GM23338 (cell line): ENCODE data around the gene CDC42BPG. TPM values are rescaled to one million over a fixed set of nuclear protein-coding genes. Genes with fewer than 3 reads are reported as not detected.

Source experiments
- ATAC-seq: fragments of 200-7000 bp; cut with Tn5 transposase; 3 replicates; pipeline ENCODE4 v1.9.1; 2020
- DNase-seq: peaks from one replicate; pipeline ENCODE4 v3.0.0-alpha.2; 2015; ENCODE audit warnings: low spot score
- H2AFZ ChIP-seq: fragments of 200-600 bp; sonication (generic); 2 replicates; pipeline ENCODE4 v1.8.0; 2016; ENCODE audit warnings: antibody characterized with exemption, mild to moderate bottlenecking, moderate library complexity
- H3F3A ChIP-seq: fragments of 200-600 bp; sonication (generic); replicated peaks from 2 replicates; pipeline ENCODE4 v1.8.0; 2017; ENCODE audit warnings: antibody characterized with exemption, mixed run types, low read depth
- H3K27ac ChIP-seq: fragments of 200-600 bp; sonication (generic); 2 replicates; pipeline ENCODE4 v1.6.1; 2016; ENCODE audit warnings: low read depth
- H3K27me3 ChIP-seq: fragments of 200-600 bp; sonication (generic); 2 replicates; pipeline ENCODE4 v1.8.0; 2016; ENCODE audit warnings: mild to moderate bottlenecking, mixed run types, moderate library complexity; ENCODE audit not compliant: insufficient read depth
- H3K36me3 ChIP-seq: fragments of 200-600 bp; sonication (generic); 2 replicates; pipeline ENCODE4 v1.8.0; 2016; ENCODE audit warnings: mild to moderate bottlenecking; ENCODE audit not compliant: insufficient read depth
- H3K4me1 ChIP-seq: fragments of 200-600 bp; sonication (generic); 2 replicates; pipeline ENCODE4 v1.8.0; 2016; ENCODE audit warnings: mild to moderate bottlenecking, moderate library complexity; ENCODE audit not compliant: insufficient read depth
- H3K4me2 ChIP-seq: fragments of 200-600 bp; sonication (generic); 2 replicates; pipeline ENCODE4 v1.7.1; 2017; ENCODE audit warnings: mixed run types
- H3K4me3 ChIP-seq: fragments of 200-600 bp; sonication (generic); 2 replicates; pipeline ENCODE4 v1.6.1; 2016; ENCODE audit warnings: mixed run types
- H3K79me2 ChIP-seq: fragments of 200-600 bp; sonication (generic); replicated peaks from 2 replicates; pipeline ENCODE4 v1.8.0; 2017; ENCODE audit warnings: mild to moderate bottlenecking; ENCODE audit not compliant: insufficient read depth
- H3K9me2 ChIP-seq: fragments of 200-600 bp; sonication (generic); 2 replicates; pipeline ENCODE4 v1.8.0; 2017; ENCODE audit not compliant: insufficient read depth
- H4K20me1 ChIP-seq: fragments of 200-600 bp; sonication (generic); replicated peaks from 2 replicates; pipeline ENCODE4 v1.8.0; 2017; ENCODE audit warnings: mild to moderate bottlenecking; ENCODE audit not compliant: insufficient read depth
- H3K27ac Mint-ChIP-seq: 2 replicates; pipeline ENCODE4 v1.8.0; 2020; ENCODE audit warnings: inconsistent platforms, mild to moderate bottlenecking, moderate library complexity, mixed read lengths
- H3K27me3 Mint-ChIP-seq: 3 replicates; pipeline ENCODE4 v1.8.0; 2022; ENCODE audit warnings: low read depth, mild to moderate bottlenecking, moderate library complexity, mixed read lengths, inconsistent platforms; ENCODE audit not compliant: insufficient read depth, poor library complexity
- H3K36me3 Mint-ChIP-seq: 3 replicates; pipeline ENCODE4 v1.8.0; 2021; ENCODE audit warnings: low read depth, mild to moderate bottlenecking, inconsistent platforms, moderate library complexity, mixed read lengths
- H3K4me1 Mint-ChIP-seq: 3 replicates; pipeline ENCODE4 v1.8.0; 2020; ENCODE audit warnings: mild to moderate bottlenecking, inconsistent platforms, mixed read lengths
- H3K4me3 Mint-ChIP-seq: 3 replicates; pipeline ENCODE4 v1.8.0; 2021; ENCODE audit warnings: moderate library complexity, mild to moderate bottlenecking, inconsistent platforms, mixed read lengths
- H3K9me3 Mint-ChIP-seq: 3 replicates; pipeline ENCODE4 v1.8.0; 2020; ENCODE audit warnings: moderate library complexity, mild to moderate bottlenecking, inconsistent platforms, mixed read lengths
- CTCF ChIP-seq, 2 experiments: fragments of 200-600 bp in 1 of 2; sonication (generic) in 1 of 2; conservative IDR thresholded peaks; 2 replicates each; pipeline versions ENCODE4 v1.5.1 to v1.6.1; 2016 to 2017; ENCODE audit warnings: antibody characterized with exemption in 2 of 2, low read depth in 2 of 2, mild to moderate bottlenecking in 2 of 2, moderate library complexity in 1 of 2
- ETS1 ChIP-seq: IDR thresholded peaks from 2 replicates; pipeline ENCODE4 v1.6.1; 2016; ENCODE audit warnings: antibody characterized with exemption
- EZH2 ChIP-seq: fragments of 200-600 bp; sonication (generic); IDR thresholded peaks from one replicate; pipeline ENCODE4 v1.8.0; 2017; ENCODE audit warnings: antibody characterized with exemption, mild to moderate bottlenecking, low read depth; ENCODE audit not compliant: unreplicated experiment
- EZH2phosphoT487 ChIP-seq: fragments of 200-600 bp; sonication (generic); IDR thresholded peaks from one replicate; pipeline ENCODE4 v1.8.1; 2018; ENCODE audit warnings: antibody characterized with exemption; ENCODE audit not compliant: unreplicated experiment
- JUNB ChIP-seq: IDR thresholded peaks from one replicate; pipeline ENCODE4 v1.6.1; 2016; ENCODE audit warnings: antibody characterized with exemption; ENCODE audit not compliant: unreplicated experiment
- NANOG ChIP-seq: IDR thresholded peaks from 2 replicates; pipeline ENCODE4 v1.6.1; 2016; ENCODE audit warnings: antibody characterized with exemption, borderline replicate concordance
- POLR2AphosphoS5 ChIP-seq: IDR thresholded peaks from 2 replicates; pipeline ENCODE4 v1.6.1; 2016; ENCODE audit warnings: antibody characterized with exemption, low read depth
- STAT1 ChIP-seq: IDR thresholded peaks from one replicate; pipeline ENCODE4 v1.6.1; 2016; ENCODE audit warnings: antibody characterized with exemption; ENCODE audit not compliant: unreplicated experiment
- ZNF114 ChIP-seq: fragments of 250-450 bp; sonication (Bioruptor Pico); IDR thresholded peaks from 2 replicates; pipeline ENCODE4 v1.5.0; 2020; ENCODE audit warnings: mild to moderate bottlenecking, moderate library complexity
- ZNF331 ChIP-seq: fragments of 250-450 bp; sonication (Bioruptor Pico); IDR thresholded peaks from 2 replicates; pipeline ENCODE4 v1.5.0; 2020; ENCODE audit warnings: low read depth, mild to moderate bottlenecking, moderate library complexity
- polyA plus RNA-seq: library from polyadenylated mRNA; unstranded; fragments of >200 nt; fragmentation: Nextera tagmentation; extraction: Ambion mirVana; gene quantifications from 2 replicates; pipeline ENCODE4 v1.2.1, GENCODE V29; 2016
- total RNA-seq: library from RNA; depleted of rRNA; stranded (reverse); fragments of >200 nt; shearing (Covaris generic); gene quantifications from 2 replicates; pipeline ENCODE4 v1.2.3, GENCODE V29; 2014
- TF ChIP-seq, protein P1 (sequence below): IDR thresholded peaks from one replicate; pipeline ENCODE4 v1.6.1; 2018; ENCODE audit warnings: antibody characterized with exemption; ENCODE audit not compliant: unreplicated experiment

The CDC42BPG gene
- total and polyA plus RNA-seq, 2 experiments from 2014 or later, result 2.3 to 11.6 TPM

DNA sequence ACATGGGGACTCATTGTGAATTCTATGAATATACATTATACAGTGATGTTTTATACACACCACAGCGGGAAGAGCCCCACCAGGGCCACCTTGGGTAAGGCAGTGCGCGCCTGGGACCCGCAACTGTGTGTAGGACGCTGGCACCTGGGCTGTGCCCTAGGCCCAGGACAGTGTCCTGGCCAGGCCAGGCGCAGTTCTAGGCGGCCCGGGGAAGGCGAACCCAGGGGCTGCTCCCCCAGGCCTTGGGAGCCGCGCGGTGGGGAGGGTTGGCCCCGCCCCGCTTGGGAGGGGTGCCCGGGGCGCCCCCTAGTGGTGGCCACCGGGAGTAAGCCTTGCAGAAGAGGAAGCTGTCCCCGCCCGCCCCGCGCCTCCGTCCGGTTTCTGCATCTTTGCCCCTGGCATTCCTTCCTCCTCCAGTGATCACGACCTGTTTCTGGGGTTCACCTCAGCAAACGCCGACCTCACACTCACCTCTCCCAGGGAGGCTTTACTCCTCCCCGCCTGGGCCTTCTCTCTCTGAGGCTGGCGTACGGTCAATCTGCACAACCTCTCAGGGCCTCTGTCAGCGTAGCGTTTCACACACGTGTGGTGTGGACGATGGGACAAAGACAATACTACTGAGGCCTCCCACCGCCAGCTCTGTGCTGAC is 43.4 kb upstream of the CDC42BPG start:
- H3K79me2 ChIP-seq, result no peaks in the 10 kb centered on the region
- peaks cover 15% of the 10 kb centered on the region for H3K4me1 Mint-ChIP-seq
- peak overlapping the region; percentile 46 for H3K4me3 ChIP-seq
- peak overlapping the region; percentile 65 for H3K4me3 Mint-ChIP-seq
- 0 out of 2 replicates have a peak, but pooled peaks cover 2% of the 10 kb centered on the region for H3F3A ChIP-seq
- H3K9me3 Mint-ChIP-seq, result no peaks in the 10 kb centered on the region
- H3K36me3 ChIP-seq, result no peaks in the 10 kb centered on the region
- H4K20me1 ChIP-seq, result no peaks in the 10 kb centered on the region
- TF ChIP-seq POLR2AphosphoS5 (0 out of 2 replicates have a peak, but pooled peaks have one; percentile 29), CTCF (conservative IDR thresholded peaks at IDR 0.05; ENCODE audit: low read depth in 2 of 2) (peak; percentile 83 to 84), STAT1 (no peak), ZNF114 (no peak)
- TF ChIP-seq, protein P1, sequence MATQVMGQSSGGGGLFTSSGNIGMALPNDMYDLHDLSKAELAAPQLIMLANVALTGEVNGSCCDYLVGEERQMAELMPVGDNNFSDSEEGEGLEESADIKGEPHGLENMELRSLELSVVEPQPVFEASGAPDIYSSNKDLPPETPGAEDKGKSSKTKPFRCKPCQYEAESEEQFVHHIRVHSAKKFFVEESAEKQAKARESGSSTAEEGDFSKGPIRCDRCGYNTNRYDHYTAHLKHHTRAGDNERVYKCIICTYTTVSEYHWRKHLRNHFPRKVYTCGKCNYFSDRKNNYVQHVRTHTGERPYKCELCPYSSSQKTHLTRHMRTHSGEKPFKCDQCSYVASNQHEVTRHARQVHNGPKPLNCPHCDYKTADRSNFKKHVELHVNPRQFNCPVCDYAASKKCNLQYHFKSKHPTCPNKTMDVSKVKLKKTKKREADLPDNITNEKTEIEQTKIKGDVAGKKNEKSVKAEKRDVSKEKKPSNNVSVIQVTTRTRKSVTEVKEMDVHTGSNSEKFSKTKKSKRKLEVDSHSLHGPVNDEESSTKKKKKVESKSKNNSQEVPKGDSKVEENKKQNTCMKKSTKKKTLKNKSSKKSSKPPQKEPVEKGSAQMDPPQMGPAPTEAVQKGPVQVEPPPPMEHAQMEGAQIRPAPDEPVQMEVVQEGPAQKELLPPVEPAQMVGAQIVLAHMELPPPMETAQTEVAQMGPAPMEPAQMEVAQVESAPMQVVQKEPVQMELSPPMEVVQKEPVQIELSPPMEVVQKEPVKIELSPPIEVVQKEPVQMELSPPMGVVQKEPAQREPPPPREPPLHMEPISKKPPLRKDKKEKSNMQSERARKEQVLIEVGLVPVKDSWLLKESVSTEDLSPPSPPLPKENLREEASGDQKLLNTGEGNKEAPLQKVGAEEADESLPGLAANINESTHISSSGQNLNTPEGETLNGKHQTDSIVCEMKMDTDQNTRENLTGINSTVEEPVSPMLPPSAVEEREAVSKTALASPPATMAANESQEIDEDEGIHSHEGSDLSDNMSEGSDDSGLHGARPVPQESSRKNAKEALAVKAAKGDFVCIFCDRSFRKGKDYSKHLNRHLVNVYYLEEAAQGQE, result no peak
- H3K27me3 ChIP-seq, result no peaks in the 10 kb centered on the region
- peaks cover 5% of the 10 kb centered on the region for H3K27me3 Mint-ChIP-seq
- H2AFZ ChIP-seq, result peak overlapping the region; percentile 99
- H3K4me2 ChIP-seq, result peak overlapping the region; percentile 91
- ATAC-seq (peak; percentile 89), DNase-seq (peak; percentile 91)
- peak overlapping the region; percentile 20; the same call in 1 of the 2 replicates for H3K27ac ChIP-seq
- H3K4me1 ChIP-seq, result peaks cover 16% of the 10 kb centered on the region; the same call in 1 of the 2 replicates
- no peaks in the 10 kb centered on the region for H3K9me2 ChIP-seq
- H3K27ac Mint-ChIP-seq, result peak overlapping the region; percentile 80; the same call in 1 of the 2 replicates
- H3K36me3 Mint-ChIP-seq, result no peaks in the 10 kb centered on the region; the same call in 2 of the 3 replicates

- no peak overlapping the region for H3K27ac Mint-ChIP-seq
- H2AFZ ChIP-seq, result peak overlapping the region; percentile 99
- H3K4me2 ChIP-seq, result peak overlapping the region; percentile 64
- H3K4me1 ChIP-seq, result peaks cover 16% of the 10 kb centered on the region; the same call in 1 of the 2 replicates
- peaks cover 15% of the 10 kb centered on the region for H3K4me1 Mint-ChIP-seq
- no peaks in the 10 kb centered on the region; the same call in 2 of the 3 replicates for H3K36me3 Mint-ChIP-seq
- no peak overlapping the region for H3K27ac ChIP-seq
- no peaks in the 10 kb centered on the region for H3K79me2 ChIP-seq
- no peak for DNase-seq
- no peaks in the 10 kb centered on the region for H3K9me3 Mint-ChIP-seq
- H3F3A ChIP-seq, result 0 out of 2 replicates have a peak, but pooled peaks cover 2% of the 10 kb centered on the region
- no peaks in the 10 kb centered on the region for H4K20me1 ChIP-seq
- peak overlapping the region; percentile 15; the same call in 1 of the 3 replicates for H3K4me3 Mint-ChIP-seq
- H3K4me3 ChIP-seq, result peak overlapping the region; percentile 42; the same call in 1 of the 2 replicates
- no peaks in the 10 kb centered on the region for H3K27me3 ChIP-seq
- peak; percentile 2; the same call in 2 of the 3 replicates for ATAC-seq
- peaks cover 5% of the 10 kb centered on the region for H3K27me3 Mint-ChIP-seq
- no peaks in the 10 kb centered on the region for H3K9me2 ChIP-seq
- H3K36me3 ChIP-seq, result no peaks in the 10 kb centered on the region
- TF ChIP-seq ZNF114 (no peak), STAT1 (no peak), EZH2 (no peak), JUNB (no peak), ZNF331 (CRISPR knock-in tag) (no peak), ETS1 (no peak), POLR2AphosphoS5 (no peak), NANOG (no peak), CTCF (conservative IDR thresholded peaks at IDR 0.05; ENCODE audit: low read depth in 2 of 2) (no peak), EZH2phosphoT487 (no peak)
Observed at GRCh38 chr11:64887234-64887756, 42.8 kb upstream of the CDC42BPG start.
